Right atrium auricular region (tissue), 2 donors: ENCODE results near the gene RFX1. TPM values are rescaled to one million over a fixed set of nuclear protein-coding genes. Genes with fewer than 3 reads are reported as not detected.
A peak's percentile ranks its signal among the peaks of the same experiment; 100 is the strongest.
"Not testable (repeated sequence)": the region's sequence is repeated elsewhere in the genome, so short reads cannot be mapped to it uniquely, and the experiment has no call there.

Source experiments
- DNase-seq: peaks from one replicate; pipeline ENCODE4 v3.0.0-alpha.2; 2019; ENCODE audit warnings: low spot score
- H3K27ac ChIP-seq, 2 donors: fragments of 200-600 bp; sonication (generic); 1 replicate in 1 of 2; 2 replicates in 1 of 2; pipeline ENCODE4 v1.5.1; 2016 to 2019
- H3K27me3 ChIP-seq, 2 donors: fragments of 200-600 bp; sonication (generic); one replicate each; pipeline versions ENCODE4 v1.5.1 to v1.6.0; 2017 to 2019
- H3K36me3 ChIP-seq: fragments of 200-600 bp; sonication (generic); one replicate; pipeline ENCODE4 v1.5.1; 2016
- H3K4me1 ChIP-seq, 2 donors: fragments of 200-600 bp; sonication (generic); one replicate each; pipeline versions ENCODE4 v1.5.1 to v1.6.0; 2017 to 2019
- H3K4me3 ChIP-seq, 2 donors: fragments of 200-600 bp; sonication (generic); 1 replicate in 1 of 2; 2 replicates in 1 of 2; pipeline ENCODE4 v1.5.1; 2017 to 2019; ENCODE audit warnings: mild to moderate bottlenecking in 1 of 2, moderate library complexity in 1 of 2
- H3K9me3 ChIP-seq, 2 donors: fragments of 200-600 bp; sonication (generic); one replicate each; pipeline ENCODE4 v1.5.1; 2019
- CTCF ChIP-seq, 2 donors: fragments of 200-600 bp; sonication (generic); IDR thresholded peaks; one replicate each; pipeline ENCODE4 v1.5.1; 2019; ENCODE audit warnings: antibody characterized with exemption in 2 of 2
- total RNA-seq, 2 donors: library from RNA; depleted of rRNA; stranded (reverse); fragments of >200 nt; gene quantifications; one replicate each; pipeline ENCODE4 v1.1.0, GENCODE V29; 2016

RFX1 gene
- total RNA-seq, 2 donors from 2014 or later, result 3.2 to 5.2 TPM

GRCh38 chr19:14042659-14043608 lies 36.8 kb upstream of the RFX1 start:
- not testable (repeated sequence) for H3K36me3 ChIP-seq, H3K27me3 ChIP-seq, H3K9me3 ChIP-seq, H3K4me3 ChIP-seq
- peak overlapping the region in 1 of 2 donors; percentile 46 for H3K27ac ChIP-seq
- TF ChIP-seq CTCF (IDR thresholded peaks at IDR 0.05), result peak in 1 of 2 donors; percentile 68
- peaks cover 0 to 13% of the 10 kb centered on the region in 2 donors for H3K4me1 ChIP-seq
- DNase-seq, result peak; percentile 72

DNA sequence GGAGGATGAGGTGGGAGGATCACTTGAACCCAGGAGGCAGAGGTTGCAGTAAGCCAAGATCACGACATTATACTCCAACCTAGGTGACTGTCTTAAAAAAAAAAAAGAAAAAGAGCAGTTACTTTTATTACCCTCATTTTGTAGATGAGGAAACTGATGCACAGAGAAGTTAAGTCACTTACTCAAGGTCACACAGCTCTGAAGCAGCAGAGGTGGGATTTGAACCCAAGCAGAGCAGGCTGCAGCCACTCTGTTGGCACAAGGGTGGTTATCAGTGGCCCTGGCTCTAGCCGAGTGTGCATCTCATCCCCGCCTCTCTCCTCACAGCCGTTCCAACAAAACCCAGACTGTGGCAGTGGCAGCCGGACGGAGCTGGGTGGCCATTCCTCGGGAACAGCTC lies 33.1 kb upstream of the RFX1 start:
- no peak for TF ChIP-seq CTCF (IDR thresholded peaks at IDR 0.05)
- Histone ChIP-seq H3K4me1 (peaks cover 0 to 13% of the 10 kb centered on the region in 2 donors), H3K9me3 (no peaks in the 10 kb centered on the region), H3K36me3 (no peaks in the 10 kb centered on the region), H3K27me3 (no peaks in the 10 kb centered on the region), H3K27ac (no peak overlapping the region), H3K4me3 (no peak overlapping the region)
- no peak for DNase-seq

- no peak for TF ChIP-seq CTCF (IDR thresholded peaks at IDR 0.05)
- Histone ChIP-seq H3K27me3 (no peaks in the 10 kb centered on the region), H3K36me3 (no peaks in the 10 kb centered on the region), H3K4me1 (peaks cover 0 to 14% of the 10 kb centered on the region in 2 donors), H3K9me3 (no peaks in the 10 kb centered on the region), H3K4me3 (no peak overlapping the region), H3K27ac (peak overlapping the region in 1 of 2 donors; percentile 4)
- no peak for DNase-seq
Observed at GRCh38 chr19:14035706-14036105, 29.6 kb upstream of the RFX1 start.

GRCh38 chr19:14035159-14035558 lies 29.0 kb upstream of the RFX1 start:
- not testable (repeated sequence) for H3K36me3 ChIP-seq, H3K27me3 ChIP-seq, H3K27ac ChIP-seq, DNase-seq, H3K4me3 ChIP-seq, H3K9me3 ChIP-seq
- peaks cover 0 to 14% of the 10 kb centered on the region in 2 donors for H3K4me1 ChIP-seq

GRCh38 chr19:14033946-14034345 lies 27.8 kb upstream of the RFX1 start:
- Histone ChIP-seq H3K27ac (no peak overlapping the region), H3K4me1 (peaks cover 0 to 14% of the 10 kb centered on the region in 2 donors), H3K4me3 (no peak overlapping the region), H3K36me3 (no peaks in the 10 kb centered on the region), H3K9me3 (no peaks in the 10 kb centered on the region), H3K27me3 (no peaks in the 10 kb centered on the region)
- TF ChIP-seq CTCF (IDR thresholded peaks at IDR 0.05), result no peak
- DNase-seq, result no peak

- H3K9me3 ChIP-seq, result no peaks in the 10 kb centered on the region
- peaks cover 0 to 14% of the 10 kb centered on the region in 2 donors for H3K4me1 ChIP-seq
- H3K36me3 ChIP-seq, result no peaks in the 10 kb centered on the region
- peak within 1 kb of the TSS; percentile 70 to 77 for H3K27ac ChIP-seq
- peak within 1 kb of the TSS; percentile 51 to 65 for H3K4me3 ChIP-seq
- no peak for DNase-seq
- peak; percentile 58 to 72 for TF ChIP-seq CTCF (IDR thresholded peaks at IDR 0.05)
- no peaks in the 10 kb centered on the region for H3K27me3 ChIP-seq
Observed at GRCh38 chr19:14031719-14032480, 25.8 kb upstream of the RFX1 start, which contains the start of gene IL27RA. Gene IL27RA (plus strand): TSS chr19:14031762. CDS start chr19:14031873, 111 bp downstream.
